Colon (tissue), 2 donors: ENCODE results near the gene RXFP4.

Source experiments
- FAIRE-seq: peaks from 2 replicates; lab custom pipeline; 2012; peaks lifted over from hg19 to GRCh38; lab: Jason Lieb, UNC
- donor health status: control.
- donor health status: control.

The RXFP4 gene

DNA sequence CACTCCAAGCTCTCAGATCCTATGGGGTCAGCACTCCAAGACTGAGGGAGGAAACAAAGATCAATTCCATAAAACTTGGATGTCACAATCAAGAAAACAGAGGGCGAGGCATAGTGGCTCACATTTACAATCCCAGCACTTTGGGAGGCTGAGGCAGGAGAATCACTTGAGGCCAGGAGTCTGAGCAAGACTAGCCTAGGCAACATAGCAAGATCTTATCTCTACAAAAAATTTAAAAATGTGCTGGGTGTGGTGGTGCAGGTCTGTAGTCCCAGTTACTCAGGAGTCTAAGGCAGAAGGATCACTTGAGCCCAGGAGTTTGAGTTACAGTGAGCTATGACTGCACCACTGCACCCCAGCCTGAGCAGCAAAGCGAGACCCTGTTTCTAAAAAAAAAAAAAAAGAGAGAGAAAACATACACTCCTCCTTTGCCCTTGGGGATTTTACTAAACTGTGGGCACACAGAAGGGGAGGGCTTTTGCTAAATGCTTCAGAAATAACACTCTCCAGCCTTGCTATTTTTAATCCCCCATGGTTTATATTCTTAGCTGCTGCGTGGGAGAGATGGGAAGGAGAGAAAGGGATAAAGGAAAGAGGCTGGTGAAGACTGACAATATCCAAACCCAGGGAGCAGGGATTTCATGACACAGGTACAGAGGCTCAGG is 18.8 kb downstream of the RXFP4 start:
- no peak for FAIRE-seq

DNA sequence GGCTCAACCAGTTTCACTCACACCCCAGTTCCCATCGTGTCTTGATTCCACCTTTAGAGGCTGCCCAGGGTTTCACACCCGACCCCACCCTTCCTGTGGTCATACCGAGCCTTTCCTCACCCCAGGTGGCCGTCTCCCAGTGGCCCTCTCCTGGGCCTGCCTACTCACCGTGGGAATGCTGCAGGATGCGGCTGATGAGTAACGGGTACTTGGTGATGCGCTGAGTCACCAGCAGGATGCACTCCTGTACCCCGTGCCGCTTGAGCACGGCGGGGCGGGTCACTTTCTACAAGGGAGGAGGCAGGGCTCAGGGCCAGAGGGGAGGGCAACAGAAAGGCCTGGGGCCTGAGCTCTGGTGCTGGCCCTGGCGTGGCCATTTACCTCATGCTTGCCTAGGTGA is 20.5 kb downstream of the RXFP4 start:
- no peak for FAIRE-seq

DNA sequence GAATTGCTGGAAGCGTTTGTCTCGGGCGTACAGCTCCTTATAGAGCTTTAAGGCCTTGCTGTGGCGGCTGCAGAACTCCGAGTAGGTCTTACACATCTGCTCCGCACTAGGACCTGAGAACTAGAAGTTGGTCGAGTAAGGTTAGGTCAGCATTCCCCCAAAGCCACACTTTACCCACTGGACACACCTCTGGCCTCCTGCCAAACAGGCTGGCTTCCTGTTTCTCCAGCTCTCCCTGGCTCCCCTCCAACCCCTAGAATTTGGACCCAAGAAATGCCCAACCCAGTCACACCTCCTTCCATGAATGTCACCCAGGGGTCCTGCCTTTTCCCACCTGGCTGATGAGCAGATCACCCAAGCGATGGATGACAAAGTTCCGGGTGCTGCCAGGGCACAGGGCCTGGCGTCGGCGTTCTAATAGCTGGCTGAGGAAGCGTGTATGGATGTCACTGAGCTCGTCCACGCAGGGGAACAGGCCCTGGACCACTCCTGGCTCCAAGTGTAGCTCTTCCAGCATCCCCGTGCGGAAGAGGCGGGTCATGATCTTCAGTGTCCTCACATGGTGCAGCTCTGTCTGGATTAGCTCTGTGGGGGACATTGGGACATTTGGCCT is 21.3 kb downstream of the RXFP4 start:
- FAIRE-seq = no peak

DNA sequence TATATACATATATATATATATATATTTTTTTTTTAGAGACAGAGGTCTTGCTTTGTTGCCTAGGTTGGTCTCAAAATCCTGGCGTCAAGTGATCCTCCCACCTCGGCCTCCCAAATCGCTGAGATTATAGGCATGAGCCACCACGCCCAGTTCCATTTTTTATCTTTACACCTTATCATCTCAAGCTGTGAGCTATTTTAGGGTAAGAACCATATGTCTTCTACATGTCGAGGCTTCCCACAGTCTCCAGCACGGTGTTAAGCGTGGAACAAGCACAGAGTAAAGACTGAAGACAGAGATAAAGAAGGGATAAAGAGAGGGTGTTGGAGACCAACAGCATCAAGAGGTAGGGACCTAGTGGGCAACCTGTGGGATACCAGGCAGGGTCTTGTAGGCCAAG is 22.8 kb downstream of the RXFP4 start:
- FAIRE-seq = no peak

DNA sequence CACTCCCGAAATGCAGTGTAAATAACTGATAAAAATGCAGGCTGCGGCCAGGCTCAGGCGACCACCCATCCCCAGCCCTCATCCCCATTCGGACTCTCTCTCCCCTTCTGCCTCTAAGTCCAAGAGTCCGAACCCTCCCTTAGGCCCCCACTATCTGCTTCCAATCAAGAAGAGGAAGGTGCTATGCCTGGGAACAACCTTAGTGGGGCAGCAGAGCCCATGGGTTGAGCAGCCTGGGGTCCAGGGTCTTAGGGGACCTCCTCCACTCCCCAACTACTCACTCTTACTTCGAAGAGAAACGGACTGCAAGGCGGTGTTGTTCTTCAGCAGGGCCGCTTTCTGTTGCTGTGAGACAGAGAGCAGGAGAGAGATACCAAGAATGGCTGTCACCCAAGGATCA is 24.7 kb downstream of the RXFP4 start:
- no peak for FAIRE-seq

DNA sequence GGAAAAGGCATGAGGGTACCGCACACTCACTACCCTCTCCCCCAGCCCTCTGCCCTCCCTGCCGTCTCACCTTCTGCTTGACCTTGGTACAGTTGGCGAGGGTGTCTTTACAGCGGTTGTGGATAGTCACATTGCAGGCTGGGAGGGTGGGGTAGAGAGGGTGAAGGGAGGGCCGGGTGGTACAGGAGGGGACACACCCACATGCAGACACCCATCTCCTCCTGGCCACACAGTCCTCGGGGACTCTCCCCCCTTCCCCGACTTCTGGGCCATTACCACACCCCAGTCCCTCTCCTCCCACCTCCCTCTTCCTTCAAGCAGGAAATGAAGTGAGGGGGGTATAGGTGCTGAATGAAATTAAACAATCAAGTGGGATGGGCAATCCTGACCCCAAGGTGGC is 25.3 kb downstream of the RXFP4 start:
- FAIRE-seq = no peak

DNA sequence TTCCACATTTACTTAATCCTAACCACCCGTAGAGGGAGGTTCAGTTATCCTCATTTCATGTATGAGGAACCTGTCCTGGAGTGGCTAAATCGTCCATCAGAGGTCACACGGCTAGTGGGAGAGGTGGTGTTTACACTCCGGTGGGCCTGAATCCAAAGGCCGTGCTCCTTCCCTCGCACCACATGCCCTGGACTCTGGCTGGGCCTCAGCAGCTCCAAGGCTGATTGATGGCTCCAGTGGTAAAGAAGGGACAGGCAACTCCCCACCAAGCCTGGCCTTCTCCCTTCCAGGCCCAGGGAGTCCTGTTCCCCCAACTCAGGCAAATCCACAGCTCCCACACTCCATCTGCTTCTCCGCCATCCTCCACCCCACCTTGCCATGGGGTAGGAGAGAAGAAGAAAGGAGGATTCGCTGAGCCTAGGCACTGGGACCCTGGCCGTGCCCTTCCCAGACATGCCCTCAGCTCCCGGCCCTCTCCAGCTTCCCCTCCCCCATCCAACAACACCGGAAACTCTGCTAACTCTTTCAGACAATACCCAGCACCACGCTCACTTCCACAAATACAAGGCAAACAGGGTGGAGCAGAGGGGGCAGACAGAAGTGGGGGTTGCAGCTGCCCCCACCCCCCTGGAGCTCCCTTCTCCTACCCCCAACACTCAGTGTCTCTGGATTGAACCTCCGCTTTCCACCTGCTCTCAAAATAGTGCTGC is 26.1 kb downstream of the RXFP4 start:
- FAIRE-seq = no peak

DNA sequence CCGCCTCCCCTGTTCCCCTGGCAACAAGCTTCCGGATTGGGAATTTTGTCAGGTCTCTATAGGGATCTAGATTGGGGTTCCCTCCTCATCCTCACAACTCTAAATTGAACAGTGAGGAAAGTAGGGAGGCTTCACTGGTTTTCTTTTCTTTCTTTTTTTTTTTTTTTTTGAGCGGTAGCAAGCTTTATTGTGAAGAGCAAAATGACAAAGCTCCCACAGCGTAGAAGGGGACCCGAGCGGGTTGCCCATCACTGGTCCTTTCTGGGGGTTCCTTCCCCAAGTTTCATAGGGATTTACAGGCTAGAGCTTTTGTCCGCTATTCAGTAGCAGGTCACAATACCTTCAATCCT is 26.6 kb downstream of the RXFP4 start:
- FAIRE-seq = no peak

DNA sequence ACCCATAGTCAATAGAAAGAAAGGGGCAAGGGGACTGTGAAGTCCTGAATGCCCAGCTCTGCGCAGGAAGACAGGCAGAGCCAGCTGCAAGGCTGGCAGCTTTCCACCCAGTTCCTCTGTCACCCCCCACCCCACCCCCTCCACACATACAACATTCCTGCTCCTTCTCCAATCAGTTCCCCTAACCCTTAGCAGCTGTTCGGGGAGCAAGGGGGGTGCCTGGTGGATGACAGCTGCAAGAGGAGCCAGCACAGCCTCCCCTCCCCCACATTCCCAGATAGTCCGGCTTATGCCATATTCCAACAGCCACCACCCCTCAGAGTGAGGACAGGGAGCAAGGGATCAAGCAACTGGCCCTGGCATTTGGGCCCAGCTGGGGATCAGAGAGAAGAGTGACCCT is 27.2 kb downstream of the RXFP4 start:
- FAIRE-seq = no peak

DNA sequence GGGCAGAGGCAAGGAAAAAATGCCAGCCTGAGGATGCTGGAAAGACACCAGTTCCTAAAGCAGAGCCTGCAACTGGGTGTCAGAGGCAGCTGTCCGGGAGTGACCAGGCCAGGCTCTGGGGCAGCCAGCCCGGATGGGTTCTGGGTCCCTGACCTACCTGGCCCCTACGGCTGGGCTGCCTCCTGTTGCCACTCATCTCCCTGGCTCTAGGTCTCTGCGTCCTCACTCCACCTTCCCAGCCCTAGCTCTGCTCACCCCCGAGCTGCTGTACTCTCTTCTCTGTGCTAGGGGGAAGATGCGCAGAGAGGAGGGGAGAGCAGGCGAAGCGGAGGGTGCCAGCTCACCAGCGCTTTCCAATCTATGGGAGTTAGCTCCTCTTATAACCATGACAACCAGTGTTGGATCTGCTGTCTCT is 27.9 kb downstream of the RXFP4 start:
- FAIRE-seq = no peak

DNA sequence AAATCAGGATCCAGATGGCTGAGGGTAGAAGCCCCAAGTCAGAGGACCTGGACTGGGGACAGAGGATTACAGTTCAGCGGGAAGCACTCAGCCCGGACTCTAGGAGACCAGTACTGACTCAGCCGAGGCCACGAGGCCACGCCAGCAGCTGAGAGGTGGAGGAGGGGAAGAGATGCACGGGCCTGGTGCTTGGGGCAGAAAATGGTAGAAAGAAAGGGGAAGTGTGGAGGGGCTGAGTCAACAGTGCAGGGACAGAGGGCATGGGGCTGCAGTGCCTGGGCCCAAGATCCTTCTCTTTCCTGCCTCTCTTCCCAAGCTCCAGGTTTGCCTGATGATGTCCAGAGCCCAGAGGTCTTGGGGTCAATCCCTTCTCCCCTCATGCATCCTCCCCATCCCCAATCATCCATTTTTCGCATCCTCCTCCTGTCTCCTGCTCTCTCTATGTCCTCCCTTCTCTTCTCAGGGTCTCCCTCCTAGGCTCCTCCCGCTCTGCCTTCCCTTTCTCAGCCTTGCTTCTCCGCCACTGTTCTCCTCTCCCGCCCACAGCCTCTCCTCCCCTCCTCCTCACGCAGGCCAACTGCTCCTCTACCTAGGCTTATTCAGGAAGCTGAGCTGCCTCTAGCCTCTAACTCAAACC is 29.2 kb downstream of the RXFP4 start:
- no peak for FAIRE-seq

DNA sequence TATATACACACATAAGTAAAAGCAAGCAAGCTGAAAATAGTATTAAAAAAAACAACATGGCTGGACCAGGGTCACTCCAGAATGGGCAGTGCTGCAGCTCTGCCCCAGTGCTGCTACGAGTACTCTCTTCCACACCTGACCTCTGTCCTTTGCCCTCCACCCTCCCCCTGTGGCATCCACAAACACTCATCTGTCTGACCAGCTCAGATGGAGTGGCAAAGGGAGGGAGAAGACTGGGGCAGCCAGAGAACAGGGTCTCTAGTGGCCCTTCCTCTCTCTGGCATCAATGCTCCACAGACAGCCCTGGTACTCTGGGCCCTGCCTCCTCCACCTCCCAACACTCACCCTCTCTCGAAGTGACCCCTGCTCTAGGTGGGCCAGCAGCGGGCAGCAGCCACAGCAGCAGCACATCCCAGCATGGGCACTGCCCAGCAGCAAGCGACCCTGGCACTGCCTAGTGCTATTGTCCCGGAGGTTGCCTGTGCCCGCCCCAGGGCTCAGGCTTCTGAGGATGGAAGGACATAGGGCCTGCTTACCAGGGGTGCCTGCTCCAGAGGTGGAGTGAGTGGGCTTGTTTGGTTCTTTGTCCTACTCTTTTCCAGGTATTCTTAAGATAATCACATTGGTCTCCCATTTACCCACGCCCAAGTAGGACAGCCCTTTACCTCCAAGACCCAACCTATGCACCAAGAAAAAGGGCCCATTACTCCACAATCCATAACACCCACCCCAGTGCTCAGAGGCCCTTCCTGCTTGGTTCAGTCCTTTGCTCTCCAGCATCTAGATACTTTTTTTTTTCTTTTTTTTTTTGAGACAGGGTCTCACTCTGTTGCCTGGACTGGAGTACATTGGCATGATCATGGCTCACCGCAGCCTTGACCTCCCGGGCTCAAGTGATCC is 30.7 kb downstream of the RXFP4 start:
- no peak for FAIRE-seq

DNA sequence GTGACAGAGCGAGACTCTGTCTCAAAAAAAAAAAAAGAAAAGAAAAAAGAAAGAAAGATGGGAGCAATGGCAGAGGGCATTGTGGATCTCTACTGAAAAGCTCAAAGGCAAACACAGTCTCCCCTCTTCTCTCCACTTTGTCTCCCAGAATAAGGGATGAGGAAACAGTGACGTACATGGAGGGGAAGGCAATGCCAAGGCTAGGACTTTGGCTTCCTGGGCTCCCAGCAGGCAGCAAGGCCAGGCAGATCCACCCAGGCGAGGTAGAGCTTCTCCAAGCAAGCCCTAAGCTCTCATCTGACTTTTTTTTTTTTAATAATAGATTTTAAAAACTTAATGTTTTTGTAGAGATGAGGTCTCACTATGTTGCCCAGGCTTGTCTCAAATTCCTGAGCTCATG is 32.3 kb downstream of the RXFP4 start:
- FAIRE-seq = no peak

DNA sequence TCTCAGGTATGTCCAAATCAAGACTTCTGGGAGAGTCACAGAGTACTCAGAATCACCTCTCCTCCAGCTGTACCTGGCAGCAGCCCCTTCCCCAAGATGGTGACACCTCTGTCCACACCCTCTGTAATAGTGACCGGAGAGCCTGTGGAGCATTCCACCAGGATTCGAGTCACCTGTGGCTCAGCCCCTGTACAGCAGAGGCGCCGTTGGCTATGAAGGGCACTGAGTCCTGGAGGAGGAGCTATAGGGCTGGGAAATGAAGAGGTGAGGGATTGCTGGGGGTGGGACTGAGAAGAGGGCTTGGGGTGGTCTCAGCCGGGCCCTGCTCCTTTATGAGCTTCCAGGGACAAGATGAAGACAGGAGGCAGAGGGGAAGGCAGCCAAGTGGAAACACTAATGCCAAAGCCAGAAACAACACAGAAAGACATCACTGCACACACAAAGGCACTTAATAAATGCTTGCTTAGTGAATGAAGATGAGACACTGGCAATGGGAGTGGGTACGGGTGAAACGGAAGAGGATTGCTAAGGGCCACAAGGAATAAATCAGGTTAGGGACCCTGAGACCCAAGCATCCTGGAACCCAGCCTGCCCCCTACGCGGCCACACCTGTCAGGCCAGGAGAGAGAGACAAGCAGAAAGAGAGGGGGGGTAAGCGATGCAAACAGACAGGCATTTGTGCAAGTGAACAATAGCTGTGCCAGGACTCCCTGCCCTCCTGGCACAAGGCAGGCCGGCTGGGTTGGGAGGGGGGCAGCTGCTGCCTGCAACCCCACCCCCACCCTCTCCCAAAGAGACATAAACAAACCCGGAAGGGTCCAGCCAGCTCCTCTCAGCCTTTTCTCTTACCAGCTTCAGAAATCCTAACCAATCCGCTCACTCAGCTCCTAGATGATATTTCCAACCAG is 33.0 kb downstream of the RXFP4 start:
- no peak for FAIRE-seq

DNA sequence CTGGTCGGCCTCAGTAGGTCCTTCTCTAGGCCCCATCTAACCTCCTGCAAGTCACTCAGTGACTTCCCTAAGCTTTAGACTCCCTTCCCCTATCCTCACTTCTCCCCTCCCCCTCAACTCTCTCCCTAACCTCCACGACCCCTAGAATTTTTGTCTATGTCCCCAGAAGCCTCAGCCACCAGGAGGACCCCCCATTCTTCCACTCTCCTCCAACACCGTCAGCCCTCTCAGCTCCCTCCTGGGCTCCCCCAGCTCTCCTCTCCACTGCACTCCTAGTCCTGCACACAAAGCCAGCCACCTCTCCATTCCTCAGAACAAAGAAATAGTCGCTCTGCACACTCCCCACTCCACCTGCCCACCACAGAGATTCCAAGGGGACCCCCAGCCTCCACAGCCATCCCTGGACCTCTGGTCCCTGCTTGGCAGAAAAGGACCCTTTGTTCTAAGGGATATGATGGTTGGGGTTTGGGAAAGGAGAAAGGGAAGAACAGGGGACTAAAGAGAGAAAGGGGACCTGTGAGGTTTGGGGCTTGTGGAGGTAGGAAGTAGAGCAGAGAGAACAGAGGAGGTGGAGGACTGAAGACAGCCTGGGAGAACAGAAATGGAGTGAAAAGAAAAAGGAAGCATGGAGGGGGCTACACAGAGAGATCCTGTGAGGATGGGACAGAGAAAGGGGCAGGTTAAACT is 34.1 kb downstream of the RXFP4 start:
- no peak for FAIRE-seq

DNA sequence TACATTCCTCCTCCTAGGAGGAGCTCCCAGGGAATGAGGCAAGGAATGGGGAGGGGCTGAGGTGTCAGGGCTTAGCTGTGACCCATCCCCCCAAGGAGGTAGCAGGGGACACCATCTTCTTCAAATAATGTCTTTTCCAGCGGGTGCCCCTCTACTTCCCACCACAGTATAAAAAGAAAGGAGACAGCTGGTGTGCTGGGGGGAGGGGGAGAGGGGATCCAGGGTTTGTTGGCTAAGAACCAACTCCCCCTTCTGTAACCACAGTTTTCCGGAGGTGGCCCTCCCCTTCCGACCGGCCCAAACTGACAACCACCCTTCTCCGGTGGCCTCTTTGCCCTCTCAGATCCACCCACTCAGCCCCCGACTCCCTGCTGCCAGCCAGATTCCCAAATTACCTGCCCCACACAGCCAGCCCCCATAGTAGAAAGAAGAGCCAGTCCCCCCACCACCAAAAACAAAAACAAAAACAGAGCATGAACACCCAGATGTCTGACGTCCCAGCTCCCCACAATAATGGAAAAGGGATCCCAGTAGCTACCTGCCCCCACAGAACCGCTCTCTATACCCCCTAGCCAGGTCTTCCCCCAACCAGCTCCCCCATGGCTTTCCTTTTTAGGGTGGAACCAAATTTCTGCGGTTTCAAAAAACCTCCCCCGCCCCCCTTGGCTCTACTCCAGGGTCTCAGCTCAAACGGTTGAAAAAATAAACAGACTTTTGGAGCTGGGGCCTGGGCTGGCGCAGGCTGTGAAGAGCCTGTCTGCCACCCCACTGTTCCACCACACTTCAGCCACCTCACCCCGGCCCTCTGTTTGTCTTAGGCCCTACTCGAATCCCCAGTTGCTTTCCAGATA is 34.8 kb downstream of the RXFP4 start:
- no peak for FAIRE-seq

DNA sequence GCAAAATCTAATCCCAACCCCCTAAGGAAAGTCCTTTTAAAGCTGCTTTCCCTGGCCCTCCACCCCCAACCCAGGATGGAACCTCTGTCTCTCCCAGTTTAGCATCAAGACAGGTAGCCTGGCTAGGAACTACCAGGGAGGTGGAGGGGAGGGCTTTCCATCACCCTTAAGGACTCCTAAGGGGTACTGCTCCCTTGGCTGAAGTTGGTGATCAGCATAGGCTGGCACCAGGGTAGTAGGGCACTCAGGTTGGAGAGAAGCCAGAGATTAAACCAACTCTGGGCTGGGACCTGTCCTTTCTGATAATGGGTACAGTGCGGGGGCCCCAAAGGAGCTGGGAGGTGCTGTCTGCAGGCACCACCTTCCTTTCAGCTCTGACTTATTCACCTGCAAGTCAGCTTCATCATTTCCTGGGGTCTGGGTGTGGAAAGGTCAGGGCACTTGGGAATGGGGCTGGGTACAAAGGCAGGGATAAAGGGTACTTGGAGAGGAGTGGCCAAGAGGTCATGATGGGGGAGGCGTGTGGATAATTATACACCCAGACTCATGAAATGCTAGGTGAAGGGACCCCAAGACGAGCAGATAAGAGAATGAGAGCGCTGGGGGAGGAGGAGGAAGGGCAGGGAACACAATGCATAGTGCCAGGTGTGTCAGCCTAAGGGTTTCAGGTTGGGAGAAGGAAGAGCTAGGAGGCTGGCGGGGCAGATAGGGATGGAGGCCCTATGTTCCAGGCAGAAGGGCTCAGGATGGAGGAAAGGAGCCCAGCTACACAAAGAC is 35.7 kb downstream of the RXFP4 start:
- no peak for FAIRE-seq

DNA sequence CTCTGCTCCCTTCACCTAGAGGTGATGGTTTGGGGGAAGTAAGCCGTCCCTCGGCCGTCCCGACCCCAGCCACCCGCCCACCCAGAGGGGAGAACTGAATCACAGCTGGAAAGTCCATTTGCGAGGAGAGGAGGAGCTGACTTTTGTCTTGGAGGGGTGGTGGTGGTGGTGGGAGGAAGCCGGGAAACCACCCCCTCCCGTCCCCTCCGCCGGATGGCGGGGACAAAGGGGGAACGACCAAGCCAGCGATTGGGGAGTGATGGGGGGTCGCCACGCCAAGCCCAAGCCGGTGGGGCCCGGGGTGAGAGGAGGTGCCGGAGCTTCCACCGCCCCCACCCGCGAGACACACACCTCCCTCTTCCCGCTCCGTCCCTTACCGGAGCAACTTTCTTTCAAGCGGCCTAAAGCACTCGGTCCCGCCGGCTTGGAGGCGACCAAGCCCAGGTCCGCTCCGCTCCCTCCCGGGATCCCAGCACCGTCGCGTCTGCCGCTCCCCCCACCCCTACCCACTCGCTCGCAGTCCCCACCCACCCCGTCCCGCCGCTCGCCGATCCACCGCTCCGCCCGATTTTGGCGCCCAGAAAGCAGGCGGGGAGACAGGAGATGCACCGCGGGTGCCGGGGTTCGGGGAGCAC is 36.4 kb downstream of the RXFP4 start:
- no peak for FAIRE-seq
